ENCODE measurements around the gene CRYBB3. TPM values are rescaled to one million over a fixed set of nuclear protein-coding genes. Genes with fewer than 3 reads are reported as not detected.

Gene CRYBB3
- total and polyA plus RNA-seq, 2 of the 13 experiments (the other 11 are each of a cell fraction or from before 2014, with no cell fraction given), result 0.18 to 0.28 TPM

GRCh38 chr22:25172153-25172552 is 27.5 kb upstream of the CRYBB3 start:
- ChIA-PET CTCF (ENCODE audit: low intra/inter-chr PET ratio, low total read pairs) (interaction anchor here (1.3 to 2.4 kb wide), 2 partner anchors 61 to 91 kb away, joined by 4 to 23 read pairs; no protein-coding TSS in a partner anchor), POLR2A (no interaction called here)
- BruUV-seq (replicated peaks), result no TSS peak
- Histone ChIP-seq H3K4me3 (replicated peaks in 1 of 3; ENCODE audit: insufficient read depth in 1 of 3, low read depth in 2 of 3, low read length in 3 of 3) (no peak overlapping the region), H3K27me3 (ENCODE audit: control insufficient read depth in 1 of 2, insufficient read depth in 2 of 2, low read length in 2 of 2) (no peaks in the 10 kb centered on the region), H4K20me1 (ENCODE audit: insufficient read depth, low read length) (peaks cover 5% of the 10 kb centered on the region; the same call in 1 of the 2 replicates), H3K36me3 (replicated peaks in 1 of 2; ENCODE audit: control insufficient read depth in 1 of 2, insufficient read depth in 2 of 2, low read length in 2 of 2) (peaks cover 17 to 50% of the 10 kb centered on the region in 2 experiments), H3K79me2 (ENCODE audit: insufficient read depth, low read length) (no peaks in the 10 kb centered on the region), H3K9ac (ENCODE audit: insufficient read depth, low read depth, low read length) (no peak overlapping the region), H2AFZ (ENCODE audit: low read length) (no peak overlapping the region), H3K4me1 (ENCODE audit: insufficient read depth, low read length) (peaks cover 35% of the 10 kb centered on the region), H3K9me3 (ENCODE audit: low read length) (no peaks in the 10 kb centered on the region), H3K4me2 (ENCODE audit: low read depth, low read length) (no peak overlapping the region), H3K27ac (ENCODE audit: extremely low read length, insufficient read depth, low read length) (no peak overlapping the region)
- in situ Hi-C loops (cut with HindIII; ENCODE audit: extremely low pct_ligation_motif_present, low pct_unique_long_range_greater_than_20kb) (loop anchor here (5.0 kb wide), 1 partner anchor 90 kb away; no protein-coding TSS in a partner anchor), intact Hi-C loops (cut with micrococcal nuclease; ENCODE audit: unreplicated experiment) (no loop called here)
- DNase-seq (ENCODE audit: low spot score) (peak; percentile 21), ATAC-seq (peak; percentile 22; the same call in 1 of the 3 replicates), FAIRE-seq (peak; percentile 51)
- whole genome bisulfite sequencing (ENCODE audit: low lambda C conversion rate), result 81% methylated on average over 4 of the region's 5 CpGs
- TF ChIP-seq CHCHD3 (CRISPR knock-in tag; IDR thresholded peaks at IDR 0.05), result no peak
- peak; percentile 79 for TF ChIP-seq RAD21 (CRISPR knock-in tag; IDR thresholded peaks at IDR 0.05)
- TF ChIP-seq ZNF691 (CRISPR knock-in tag; IDR thresholded peaks at IDR 0.05; ENCODE audit: borderline replicate concordance, low read depth), result peak; percentile 71; the same call in 1 of the 2 replicates
- no peak for TF ChIP-seq ATF6 (CRISPR knock-in tag; conservative IDR thresholded peaks at IDR 0.05)
- TF ChIP-seq SMC3 (IDR thresholded peaks at IDR 0.05; ENCODE audit: low read length), result peak; percentile 43
- TF ChIP-seq ZBTB46 (CRISPR knock-in tag; IDR thresholded peaks at IDR 0.05; ENCODE audit: borderline replicate concordance), result no peak
- TF ChIP-seq CREM (IDR thresholded peaks at IDR 0.05), result no peak
- TF ChIP-seq CREM (CRISPR knock-in tag; IDR thresholded peaks at IDR 0.05), result no peak
- peak; percentile 85 for TF ChIP-seq STAG1 (CRISPR knock-in tag; IDR thresholded peaks at IDR 0.05)
- peak; percentile 71 for TF ChIP-seq CTCF (CRISPR knock-in tag; IDR thresholded peaks at IDR 0.05)
- no peak for TF ChIP-seq RARA (CRISPR knock-in tag; IDR thresholded peaks at IDR 0.05)
- TF ChIP-seq ZNF687 (CRISPR knock-in tag; IDR thresholded peaks at IDR 0.05), result 0 out of 2 replicates have a peak, but pooled peaks have one; percentile 16
- TF ChIP-seq MYC (CRISPR knock-in tag; IDR thresholded peaks at IDR 0.05; ENCODE audit: borderline replicate concordance), result no peak

Measured in HepG2 (cell line).